ENCODE results near the gene DCAF8. TPM values are rescaled to one million over a fixed set of nuclear protein-coding genes. Genes with fewer than 3 reads are reported as not detected.

DCAF8 gene
- total and polyA plus RNA-seq, 2 of the 4 experiments (the other 2 are of a cell fraction) = 83.3 to 83.8 TPM

DNA sequence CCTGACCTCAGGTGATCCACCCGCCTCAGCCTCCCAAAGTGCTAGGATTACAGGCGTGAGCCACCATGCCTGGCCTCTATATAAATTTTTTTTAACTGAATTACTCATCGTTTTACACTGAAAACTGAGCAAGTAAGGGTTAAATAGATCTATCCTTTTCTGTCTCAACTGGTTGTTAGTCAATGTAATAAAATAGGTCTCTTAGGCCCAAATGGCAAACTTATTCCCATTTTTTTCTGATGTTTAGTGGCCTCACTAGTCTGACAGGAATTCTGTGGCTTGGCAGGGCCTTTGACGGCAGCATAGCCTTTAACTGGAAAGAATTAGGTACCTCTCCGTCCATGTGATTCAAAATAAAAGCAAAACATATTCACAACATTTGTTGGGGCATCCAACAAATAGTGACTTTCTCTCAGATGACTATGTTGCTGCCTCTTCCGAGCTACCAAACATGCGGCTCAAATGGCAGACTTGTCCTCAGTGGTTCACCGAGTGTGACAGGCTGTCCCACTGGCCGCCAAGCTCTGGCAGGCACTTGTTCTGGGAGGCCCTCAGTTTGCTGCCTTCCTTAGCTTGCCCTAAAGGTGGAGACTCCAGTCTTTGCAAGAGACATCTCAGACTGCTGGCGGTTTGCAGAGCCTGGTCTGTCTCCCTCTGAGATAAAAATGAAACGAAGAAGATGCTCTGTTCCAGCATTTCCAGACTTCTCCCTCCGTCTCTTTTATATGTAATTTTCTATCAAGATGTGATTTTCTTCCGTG lies 93.6 kb downstream of the DCAF8 start:
- H4K20me1 ChIP-seq (ENCODE audit: insufficient read depth, low read length) = no peaks in the 10 kb centered on the region
- no peaks in the 10 kb centered on the region for H3K36me3 ChIP-seq (ENCODE audit: control insufficient read depth, insufficient read depth, low read length)
- no peak overlapping the region for H4K8ac ChIP-seq (ENCODE audit: low read depth in 2 of 2, low read length in 2 of 2)
- no peak overlapping the region for H2BK15ac ChIP-seq (ENCODE audit: low read depth, low read length)
- H3K14ac ChIP-seq (replicated peaks; ENCODE audit: low read depth, low read length) = no peak overlapping the region
- dilution Hi-C loops (cut with HindIII; ENCODE audit: low sequenced_read_pairs, unreplicated experiment) (no loop called here), in situ Hi-C loops (cut with MboI; ENCODE audit: low sequenced_read_pairs) (no loop called here), intact Hi-C loops (cut with micrococcal nuclease) (no loop called here)
- H3K27me3 ChIP-seq (ENCODE audit: control insufficient read depth, insufficient read depth, low read length) = peaks cover 41% of the 10 kb centered on the region
- H2AFZ ChIP-seq (replicated peaks; ENCODE audit: low read length, poor library complexity) = no peak overlapping the region
- H3K9me1 ChIP-seq (ENCODE audit: insufficient read depth, low read length) = no peaks in the 10 kb centered on the region
- no peak overlapping the region for H3K4me2 ChIP-seq (ENCODE audit: low read depth, low read length)
- ChIA-PET CTCF (no interaction called here), POLR2A (ENCODE audit: unreplicated experiment) (no interaction called here)
- H2AK5ac ChIP-seq (ENCODE audit: low read depth, low read length) = no peak overlapping the region
- H3K18ac ChIP-seq (ENCODE audit: low read depth, low read length) = no peak overlapping the region
- 72% methylated on average over 6 of the region's 13 CpGs; no CpG with 5 or more reads in 1 of the 2 experiments for WGBS, 2 experiments (ENCODE audit: extremely low coverage in 2 of 2, insufficient read length in 1 of 2)
- H3K9ac ChIP-seq (ENCODE audit: low read depth, low read length) = no peak overlapping the region
- H3K27ac ChIP-seq (ENCODE audit: insufficient read depth, low read length) = no peak overlapping the region
- no peaks in the 10 kb centered on the region for H3K79me1 ChIP-seq (ENCODE audit: low read depth in 1 of 2, low read length in 2 of 2)
- 0 out of 2 replicates have a peak, but pooled peaks cover 2% of the 10 kb centered on the region for H3K4me1 ChIP-seq (ENCODE audit: control insufficient read depth, insufficient read depth, low read length)
- ATAC-seq (ENCODE audit: low read depth) (no peak), DNase-seq (no peak)
- no peaks in the 10 kb centered on the region; the same call in 1 of the 2 replicates for H3K9me3 ChIP-seq (ENCODE audit: control insufficient read depth, insufficient read depth, low read length)
- BruUV-seq (replicated peaks) = no TSS peak
- TF ChIP-seq FOS (IDR thresholded peaks at IDR 0.05; ENCODE audit: low read depth, low read length) (no peak), RCOR1 (IDR thresholded peaks at IDR 0.05; ENCODE audit: insufficient replicate concordance, low read length) (no peak), MXI1 (IDR thresholded peaks at IDR 0.05; ENCODE audit: borderline replicate concordance, low read depth, low read length) (no peak), BHLHE40 (IDR thresholded peaks at IDR 0.05; ENCODE audit: low read depth, low read length) (no peak), CHD1 (IDR thresholded peaks at IDR 0.05; ENCODE audit: low read depth, low read length) (no peak), RFX5 (IDR thresholded peaks at IDR 0.05; ENCODE audit: low read depth, low read length) (no peak), MAFK (IDR thresholded peaks at IDR 0.05; ENCODE audit: low read depth, low read length) (no peak), SMC3 (IDR thresholded peaks at IDR 0.05; ENCODE audit: low read depth, low read length) (no peak), RAD21 (IDR thresholded peaks at IDR 0.05; ENCODE audit: low read length) (no peak), CEBPB (IDR thresholded peaks at IDR 0.05; ENCODE audit: low read depth, low read length) (no peak), MAZ (IDR thresholded peaks at IDR 0.05; ENCODE audit: borderline replicate concordance, low read depth, low read length) (no peak), NFE2L2 (IDR thresholded peaks at IDR 0.05; ENCODE audit: low read depth, low read length) (no peak), POLR2A (IDR thresholded peaks at IDR 0.05; ENCODE audit: low read depth, low read length) (no peak)
- TF ChIP-seq, protein P1, sequence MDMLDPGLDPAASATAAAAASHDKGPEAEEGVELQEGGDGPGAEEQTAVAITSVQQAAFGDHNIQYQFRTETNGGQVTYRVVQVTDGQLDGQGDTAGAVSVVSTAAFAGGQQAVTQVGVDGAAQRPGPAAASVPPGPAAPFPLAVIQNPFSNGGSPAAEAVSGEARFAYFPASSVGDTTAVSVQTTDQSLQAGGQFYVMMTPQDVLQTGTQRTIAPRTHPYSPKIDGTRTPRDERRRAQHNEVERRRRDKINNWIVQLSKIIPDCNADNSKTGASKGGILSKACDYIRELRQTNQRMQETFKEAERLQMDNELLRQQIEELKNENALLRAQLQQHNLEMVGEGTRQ (IDR thresholded peaks at IDR 0.05; ENCODE audit: low read depth, low read length) = no peak
- TF ChIP-seq, protein P2, sequence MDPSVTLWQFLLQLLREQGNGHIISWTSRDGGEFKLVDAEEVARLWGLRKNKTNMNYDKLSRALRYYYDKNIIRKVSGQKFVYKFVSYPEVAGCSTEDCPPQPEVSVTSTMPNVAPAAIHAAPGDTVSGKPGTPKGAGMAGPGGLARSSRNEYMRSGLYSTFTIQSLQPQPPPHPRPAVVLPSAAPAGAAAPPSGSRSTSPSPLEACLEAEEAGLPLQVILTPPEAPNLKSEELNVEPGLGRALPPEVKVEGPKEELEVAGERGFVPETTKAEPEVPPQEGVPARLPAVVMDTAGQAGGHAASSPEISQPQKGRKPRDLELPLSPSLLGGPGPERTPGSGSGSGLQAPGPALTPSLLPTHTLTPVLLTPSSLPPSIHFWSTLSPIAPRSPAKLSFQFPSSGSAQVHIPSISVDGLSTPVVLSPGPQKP (IDR thresholded peaks at IDR 0.05; ENCODE audit: borderline replicate concordance, low read depth, low read length) = no peak
- TF ChIP-seq, protein P3, sequence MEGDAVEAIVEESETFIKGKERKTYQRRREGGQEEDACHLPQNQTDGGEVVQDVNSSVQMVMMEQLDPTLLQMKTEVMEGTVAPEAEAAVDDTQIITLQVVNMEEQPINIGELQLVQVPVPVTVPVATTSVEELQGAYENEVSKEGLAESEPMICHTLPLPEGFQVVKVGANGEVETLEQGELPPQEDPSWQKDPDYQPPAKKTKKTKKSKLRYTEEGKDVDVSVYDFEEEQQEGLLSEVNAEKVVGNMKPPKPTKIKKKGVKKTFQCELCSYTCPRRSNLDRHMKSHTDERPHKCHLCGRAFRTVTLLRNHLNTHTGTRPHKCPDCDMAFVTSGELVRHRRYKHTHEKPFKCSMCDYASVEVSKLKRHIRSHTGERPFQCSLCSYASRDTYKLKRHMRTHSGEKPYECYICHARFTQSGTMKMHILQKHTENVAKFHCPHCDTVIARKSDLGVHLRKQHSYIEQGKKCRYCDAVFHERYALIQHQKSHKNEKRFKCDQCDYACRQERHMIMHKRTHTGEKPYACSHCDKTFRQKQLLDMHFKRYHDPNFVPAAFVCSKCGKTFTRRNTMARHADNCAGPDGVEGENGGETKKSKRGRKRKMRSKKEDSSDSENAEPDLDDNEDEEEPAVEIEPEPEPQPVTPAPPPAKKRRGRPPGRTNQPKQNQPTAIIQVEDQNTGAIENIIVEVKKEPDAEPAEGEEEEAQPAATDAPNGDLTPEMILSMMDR (conservative IDR thresholded peaks at IDR 0.05; ENCODE audit: low read depth, low read length) = no peak
- H4K91ac ChIP-seq (ENCODE audit: insufficient read depth, low read depth, low read length) = no peak overlapping the region
- no peak overlapping the region for H3K23ac ChIP-seq (ENCODE audit: low read depth, low read length)
- H3K4ac ChIP-seq (ENCODE audit: low read depth, low read length) = no peak overlapping the region
- no peak overlapping the region for H2BK5ac ChIP-seq (ENCODE audit: low read depth, low read length, poor library complexity, severe bottlenecking)
- H2AK9ac ChIP-seq (replicated peaks; ENCODE audit: low read depth, low read length, poor library complexity) = no peak overlapping the region
- no peak overlapping the region for H3K4me3 ChIP-seq (ENCODE audit: insufficient read depth, low read depth, low read length)
- H3K56ac ChIP-seq (ENCODE audit: extremely low read depth, insufficient read depth, low read length) = no peak overlapping the region
- no peak overlapping the region for H2BK120ac ChIP-seq (ENCODE audit: low read depth, low read length)
- no peak overlapping the region for H4K5ac ChIP-seq (ENCODE audit: low read depth, low read length)
- no peak overlapping the region for H2BK20ac ChIP-seq (ENCODE audit: low read depth, low read length)

All from IMR-90 (cell line).